ENCODE measurements around the gene OGFOD1. TPM values are rescaled to one million over a fixed set of nuclear protein-coding genes. Genes with fewer than 3 reads are reported as not detected.

Gene OGFOD1
- total and polyA plus RNA-seq, 10 of the 15 experiments (the other 5 are each of a cell fraction or from before 2014, with no cell fraction given), result 31.4 to 119 (median 51.6) TPM

DNA sequence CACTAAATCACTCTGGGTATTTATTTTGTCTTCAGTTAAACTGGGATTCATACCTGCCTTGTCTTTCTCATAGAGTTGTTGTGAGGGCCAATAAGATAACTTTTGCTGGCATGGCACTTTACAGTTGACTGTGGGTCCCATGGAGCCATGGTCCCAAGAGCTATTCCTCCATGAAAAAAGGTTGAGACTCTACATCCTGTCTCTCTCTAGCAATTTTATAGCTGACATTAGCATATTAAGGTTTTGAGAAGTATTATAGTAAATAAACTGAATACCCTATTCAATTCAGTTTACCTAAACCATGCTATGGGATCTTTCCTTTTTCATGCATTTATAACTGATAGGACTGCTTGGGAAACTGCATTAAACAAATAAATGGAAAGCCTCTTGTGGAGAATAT, 17.4 kb downstream of the OGFOD1 start:
- H2AFZ ChIP-seq (ENCODE audit: control insufficient read depth, low read depth, low read length), result no peak overlapping the region
- DNase-seq (ENCODE audit: low read depth, low spot score) (no peak), ATAC-seq (no peak), FAIRE-seq (no peak)
- intact Hi-C loops (cut with micrococcal nuclease; ENCODE audit: unreplicated experiment), result no loop called here
- H4K20me1 ChIP-seq (ENCODE audit: control insufficient read depth, insufficient read depth), result no peaks in the 10 kb centered on the region
- ChIA-PET SMC1A (ENCODE audit: uncharacterized antibody, unreplicated experiment) (no interaction called here), CTCF (no interaction called here), POLR2A (no interaction called here), RAD21 (ENCODE audit: unreplicated experiment) (no interaction called here)
- in situ Hi-C loops (cut with MboI), result no loop called here
- H3K4me2 ChIP-seq (ENCODE audit: control insufficient read depth, insufficient read depth), result no peak overlapping the region
- H3K27me3 ChIP-seq (replicated peaks in 1 of 2; ENCODE audit: control insufficient read depth in 2 of 2, insufficient read depth in 2 of 2, low read length in 1 of 2), result no peaks in the 10 kb centered on the region
- no peaks in the 10 kb centered on the region for H3K4me1 ChIP-seq (ENCODE audit: control insufficient read depth, insufficient read depth, low read length)
- TF ChIP-seq MYC (IDR thresholded peaks at IDR 0.05; ENCODE audit: insufficient read depth, insufficient read length, insufficient replicate concordance, low read length, severe bottlenecking) (no peak), MEF2A (IDR thresholded peaks at IDR 0.05; ENCODE audit: insufficient read depth, low read depth, low read length) (no peak), NFYA (IDR thresholded peaks at IDR 0.05; ENCODE audit: borderline replicate concordance, low read depth, low read length) (no peak), ZNF622 (IDR thresholded peaks at IDR 0.05) (no peak), IKZF2 (IDR thresholded peaks at IDR 0.05) (no peak), MTA3 (IDR thresholded peaks at IDR 0.05; ENCODE audit: borderline replicate concordance, low read length) (no peak), SMAD5 (IDR thresholded peaks at IDR 0.05; ENCODE audit: low read depth) (no peak), NBN (IDR thresholded peaks at IDR 0.05) (no peak), SREBF1 (IDR thresholded peaks at IDR 0.05; ENCODE audit: low read length) (no peak), CEBPB (IDR thresholded peaks at IDR 0.05; ENCODE audit: borderline replicate concordance in 1 of 2, low read depth in 2 of 2, low read length in 2 of 2) (no peak), EED (IDR thresholded peaks at IDR 0.05; ENCODE audit: low read depth) (no peak), CHD1 (IDR thresholded peaks at IDR 0.05; ENCODE audit: low read depth, low read length) (no peak)
- TF ChIP-seq, protein P1, sequence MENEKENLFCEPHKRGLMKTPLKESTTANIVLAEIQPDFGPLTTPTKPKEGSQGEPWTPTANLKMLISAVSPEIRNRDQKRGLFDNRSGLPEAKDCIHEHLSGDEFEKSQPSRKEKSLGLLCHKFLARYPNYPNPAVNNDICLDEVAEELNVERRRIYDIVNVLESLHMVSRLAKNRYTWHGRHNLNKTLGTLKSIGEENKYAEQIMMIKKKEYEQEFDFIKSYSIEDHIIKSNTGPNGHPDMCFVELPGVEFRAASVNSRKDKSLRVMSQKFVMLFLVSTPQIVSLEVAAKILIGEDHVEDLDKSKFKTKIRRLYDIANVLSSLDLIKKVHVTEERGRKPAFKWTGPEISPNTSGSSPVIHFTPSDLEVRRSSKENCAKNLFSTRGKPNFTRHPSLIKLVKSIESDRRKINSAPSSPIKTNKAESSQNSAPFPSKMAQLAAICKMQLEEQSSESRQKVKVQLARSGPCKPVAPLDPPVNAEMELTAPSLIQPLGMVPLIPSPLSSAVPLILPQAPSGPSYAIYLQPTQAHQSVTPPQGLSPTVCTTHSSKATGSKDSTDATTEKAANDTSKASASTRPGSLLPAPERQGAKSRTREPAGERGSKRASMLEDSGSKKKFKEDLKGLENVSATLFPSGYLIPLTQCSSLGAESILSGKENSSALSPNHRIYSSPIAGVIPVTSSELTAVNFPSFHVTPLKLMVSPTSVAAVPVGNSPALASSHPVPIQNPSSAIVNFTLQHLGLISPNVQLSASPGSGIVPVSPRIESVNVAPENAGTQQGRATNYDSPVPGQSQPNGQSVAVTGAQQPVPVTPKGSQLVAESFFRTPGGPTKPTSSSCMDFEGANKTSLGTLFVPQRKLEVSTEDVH (IDR thresholded peaks at IDR 0.05; ENCODE audit: low read depth, partially characterized antibody), result no peak
- TF ChIP-seq, protein P2, sequence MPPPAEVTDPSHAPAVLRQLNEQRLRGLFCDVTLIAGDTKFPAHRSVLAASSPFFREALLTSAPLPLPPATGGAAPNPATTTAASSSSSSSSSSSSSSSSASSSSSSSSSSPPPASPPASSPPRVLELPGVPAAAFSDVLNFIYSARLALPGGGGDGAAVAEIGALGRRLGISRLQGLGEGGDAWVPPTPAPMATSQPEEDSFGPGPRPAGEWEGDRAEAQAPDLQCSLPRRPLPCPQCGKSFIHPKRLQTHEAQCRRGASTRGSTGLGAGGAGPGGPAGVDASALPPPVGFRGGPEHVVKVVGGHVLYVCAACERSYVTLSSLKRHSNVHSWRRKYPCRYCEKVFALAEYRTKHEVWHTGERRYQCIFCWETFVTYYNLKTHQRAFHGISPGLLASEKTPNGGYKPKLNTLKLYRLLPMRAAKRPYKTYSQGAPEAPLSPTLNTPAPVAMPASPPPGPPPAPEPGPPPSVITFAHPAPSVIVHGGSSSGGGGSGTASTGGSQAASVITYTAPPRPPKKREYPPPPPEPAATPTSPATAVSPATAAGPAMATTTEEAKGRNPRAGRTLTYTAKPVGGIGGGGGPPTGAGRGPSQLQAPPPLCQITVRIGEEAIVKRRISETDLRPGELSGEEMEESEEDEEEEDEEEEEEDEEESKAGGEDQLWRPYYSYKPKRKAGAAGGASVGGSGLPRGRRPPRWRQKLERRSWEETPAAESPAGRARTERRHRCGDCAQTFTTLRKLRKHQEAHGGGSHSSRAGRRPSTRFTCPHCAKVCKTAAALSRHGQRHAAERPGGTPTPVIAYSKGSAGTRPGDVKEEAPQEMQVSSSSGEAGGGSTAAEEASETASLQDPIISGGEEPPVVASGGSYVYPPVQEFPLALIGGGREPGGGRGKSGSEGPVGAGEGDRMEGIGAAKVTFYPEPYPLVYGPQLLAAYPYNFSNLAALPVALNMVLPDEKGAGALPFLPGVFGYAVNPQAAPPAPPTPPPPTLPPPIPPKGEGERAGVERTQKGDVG (CRISPR knock-in tag; IDR thresholded peaks at IDR 0.05), result no peak
- no peaks in the 10 kb centered on the region for H3K79me2 ChIP-seq (ENCODE audit: control insufficient read depth, insufficient read depth, low read length)
- no peak overlapping the region for H3K4me3 ChIP-seq
- no TSS peak for BruUV-seq (replicated peaks)
- no peak overlapping the region for H3K9ac ChIP-seq (ENCODE audit: control insufficient read depth, insufficient read depth, low read length)
- no peaks in the 10 kb centered on the region for H3K9me3 ChIP-seq (replicated peaks; ENCODE audit: control insufficient read depth, insufficient read depth, low read length)
- peaks cover 5 to 49% of the 10 kb centered on the region in 2 experiments for H3K36me3 ChIP-seq (ENCODE audit: control insufficient read depth in 2 of 2, insufficient read depth in 2 of 2, low read length in 1 of 2)
- no peak overlapping the region for H3K27ac ChIP-seq (ENCODE audit: control insufficient read depth, insufficient read depth)

Data from GM12878 (cell line).